Hepatocyte (in vitro differentiated cells): ENCODE measurements around the gene SPOUT1. TPM values are rescaled to one million over a fixed set of nuclear protein-coding genes. Genes with fewer than 3 reads are reported as not detected.
"Not testable (repeated sequence)": the region's sequence is repeated elsewhere in the genome, so short reads cannot be mapped to it uniquely, and the experiment has no call there.

Experiments used
- DNase-seq: peaks from one replicate; pipeline ENCODE4 v3.0.0-alpha.2; 2016; ENCODE audit warnings: low spot score
- H2AFZ ChIP-seq: fragments of 200-600 bp; sonication (generic); 2 replicates; pipeline ENCODE4 v1.6.0; 2016; ENCODE audit warnings: antibody characterized with exemption, mild to moderate bottlenecking
- H3K27ac ChIP-seq: fragments of 200-600 bp; sonication (generic); 2 replicates; pipeline ENCODE4 v1.5.1; 2016; ENCODE audit warnings: mild to moderate bottlenecking
- H3K27me3 ChIP-seq: fragments of 200-600 bp; sonication (generic); 2 replicates; pipeline ENCODE4 v1.6.1; 2016
- H3K36me3 ChIP-seq: fragments of 200-600 bp; sonication (generic); replicated peaks from 2 replicates; pipeline ENCODE4 v1.5.1; 2016; ENCODE audit warnings: low read depth; ENCODE audit not compliant: insufficient read depth
- H3K4me1 ChIP-seq: fragments of 200-600 bp; sonication (generic); 2 replicates; pipeline ENCODE4 v1.5.1; 2016; ENCODE audit warnings: mild to moderate bottlenecking, moderate library complexity; ENCODE audit not compliant: insufficient read depth
- H3K4me2 ChIP-seq: fragments of 200-600 bp; sonication (generic); 2 replicates; pipeline ENCODE4 v1.6.0; 2016
- H3K4me3 ChIP-seq: fragments of 200-600 bp; sonication (generic); 2 replicates; pipeline ENCODE4 v1.5.1; 2016; ENCODE audit warnings: mild to moderate bottlenecking
- H3K79me2 ChIP-seq: fragments of 200-600 bp; sonication (generic); 2 replicates; pipeline ENCODE4 v1.6.0; 2017; ENCODE audit warnings: mild to moderate bottlenecking
- H3K9me2 ChIP-seq: fragments of 200-600 bp; sonication (generic); replicated peaks from 2 replicates; pipeline ENCODE4 v1.6.0; 2017; ENCODE audit warnings: mild to moderate bottlenecking; ENCODE audit not compliant: insufficient read depth
- H3K9me3 ChIP-seq: fragments of 200-600 bp; sonication (generic); 2 replicates; pipeline ENCODE4 v1.5.1; 2016; ENCODE audit warnings: low read depth, mild to moderate bottlenecking
- H4K20me1 ChIP-seq: fragments of 200-600 bp; sonication (generic); 2 replicates; pipeline ENCODE4 v1.6.0; 2016; ENCODE audit warnings: mild to moderate bottlenecking; ENCODE audit not compliant: insufficient read depth, poor library complexity, severe bottlenecking
- CTCF ChIP-seq: fragments of 200-600 bp; sonication (generic); IDR thresholded peaks from 2 replicates; pipeline ENCODE4 v1.5.1; 2016; ENCODE audit warnings: antibody characterized with exemption, mild to moderate bottlenecking; ENCODE audit not compliant: poor library complexity
- EZH2 ChIP-seq: fragments of 200-600 bp; sonication (generic); IDR thresholded peaks from 2 replicates; pipeline ENCODE4 v1.6.1; 2016; ENCODE audit warnings: antibody characterized with exemption, mild to moderate bottlenecking, borderline replicate concordance
- EZH2phosphoT487 ChIP-seq: fragments of 200-600 bp; sonication (generic); IDR thresholded peaks from one replicate; pipeline ENCODE4 v1.6.1; 2018; ENCODE audit warnings: antibody characterized with exemption, mild to moderate bottlenecking, low read depth, moderate library complexity; ENCODE audit not compliant: unreplicated experiment, severe bottlenecking
- WGBS: methylation state at CpG from one replicate; pipeline ENCODE4 v1.1.6; 2016; ENCODE audit warnings: low lambda C conversion rate; ENCODE audit errors: missing lambda C conversion rate; 5-methylcytosine and 5-hydroxymethylcytosine counted together
- polyA plus RNA-seq: library from polyadenylated mRNA; unstranded; fragments of >200 nt; fragmentation: Nextera tagmentation; extraction: Ambion mirVana; gene quantifications from 2 replicates; pipeline ENCODE4 v1.2.1, GENCODE V29; 2016
- total RNA-seq: library from RNA; depleted of rRNA; stranded (reverse); fragments of >200 nt; gene quantifications from 2 replicates; pipeline ENCODE4 v1.2.3, GENCODE V29; 2014

SPOUT1 gene
- total and polyA plus RNA-seq, 2 experiments from 2014 or later: 27.3 to 38.5 TPM

- no peak overlapping the region for H2AFZ ChIP-seq
- no peak for DNase-seq
- H3K36me3 ChIP-seq: no peaks in the 10 kb centered on the region
- H3K4me1 ChIP-seq: peaks cover 12% of the 10 kb centered on the region
- no peaks in the 10 kb centered on the region for H3K27me3 ChIP-seq
- no peak overlapping the region for H3K27ac ChIP-seq
- H3K4me2 ChIP-seq: no peak overlapping the region
- H3K9me2 ChIP-seq: no peaks in the 10 kb centered on the region
- H3K9me3 ChIP-seq: no peaks in the 10 kb centered on the region
- TF ChIP-seq EZH2phosphoT487: no peak
- no peak for TF ChIP-seq EZH2
- no peak for TF ChIP-seq CTCF
- no peak overlapping the region for H3K4me3 ChIP-seq
- WGBS: 94% methylated on average over 6 of the region's 6 CpGs
- peaks cover 24% of the 10 kb centered on the region for H3K79me2 ChIP-seq
- no peaks in the 10 kb centered on the region for H4K20me1 ChIP-seq
Observed at GRCh38 chr9:128785427-128785826, 44.2 kb downstream of the SPOUT1 start.

GRCh38 chr9:128782669-128783068 lies 46.9 kb downstream of the SPOUT1 start:
- no peak for TF ChIP-seq EZH2phosphoT487
- TF ChIP-seq EZH2: no peak
- TF ChIP-seq CTCF: no peak
- WGBS: 95% methylated on average over 1 of the region's 1 CpG

GRCh38 chr9:128781187-128782070 lies 48.2 kb downstream of the SPOUT1 start:
- Histone ChIP-seq H3K27me3 (no peaks in the 10 kb centered on the region), H3K4me1 (peaks cover under 1% of the 10 kb centered on the region), H3K9me2 (no peaks in the 10 kb centered on the region), H3K4me2 (no peak overlapping the region), H3K79me2 (no peaks in the 10 kb centered on the region), H3K4me3 (no peak overlapping the region), H2AFZ (no peak overlapping the region), H3K9me3 (no peaks in the 10 kb centered on the region), H3K36me3 (no peaks in the 10 kb centered on the region), H3K27ac (no peak overlapping the region), H4K20me1 (no peaks in the 10 kb centered on the region)
- TF ChIP-seq EZH2phosphoT487: no peak
- no peak for TF ChIP-seq CTCF
- no peak for TF ChIP-seq EZH2
- 87% methylated on average over 7 of the region's 7 CpGs for WGBS
- no peak for DNase-seq

More at GRCh38 chr9:128782669-128783068, 46.9 kb downstream of the SPOUT1 start:
- Histone ChIP-seq H3K36me3 (no peaks in the 10 kb centered on the region), H3K79me2 (peaks cover 5% of the 10 kb centered on the region), H4K20me1 (no peaks in the 10 kb centered on the region), H3K4me2 (no peak overlapping the region), H2AFZ (no peak overlapping the region), H3K9me2 (no peaks in the 10 kb centered on the region), H3K27ac (no peak overlapping the region), H3K4me3 (no peak overlapping the region), H3K4me1 (peaks cover 3% of the 10 kb centered on the region), H3K9me3 (no peaks in the 10 kb centered on the region), H3K27me3 (no peaks in the 10 kb centered on the region)
- DNase-seq: no peak

- not testable (repeated sequence) for H3K9me2 ChIP-seq, H3K9me3 ChIP-seq, H2AFZ ChIP-seq, H3K27ac ChIP-seq, H4K20me1 ChIP-seq, H3K79me2 ChIP-seq, H3K4me3 ChIP-seq, H3K4me2 ChIP-seq, H3K4me1 ChIP-seq, H3K27me3 ChIP-seq, DNase-seq, H3K36me3 ChIP-seq
- WGBS: no CpG with 5 or more reads among the region's 27 CpGs
Observed at GRCh38 chr9:128780093-128780492, 49.5 kb downstream of the SPOUT1 start.
